Pancreas (tissue), 10 donors: ENCODE results near the gene CD300LD. TPM values are rescaled to one million over a fixed set of nuclear protein-coding genes. Genes with fewer than 3 reads are reported as not detected.
A peak's percentile ranks its signal among the peaks of the same experiment; 100 is the strongest.

Source experiments
- ATAC-seq, 4 donors: fragments of 200-7000 bp; cut with Tn5 transposase; one replicate each; pipeline versions ENCODE4 v1.8.0 to v1.9.1; 2020; ENCODE audit warnings: mild to moderate bottlenecking in 4 of 4, moderate library complexity in 4 of 4
- DNase-seq, 6 donors: peaks; one replicate each; pipeline ENCODE4 v3.0.0-alpha.2; 2020
- FAIRE-seq: peaks from 2 replicates; lab custom pipeline; 2012; peaks lifted over from hg19 to GRCh38; lab: Jason Lieb, UNC
- H3K27ac ChIP-seq, 4 donors: fragments of 200-600 bp; sonication (generic); 1 replicate in 3 of 4; 2 replicates in 1 of 4; pipeline versions ENCODE4 v1.5.0 to v1.8.0; 2020
- H3K27me3 ChIP-seq, 4 donors: fragments of 200-600 bp; one replicate each; pipeline ENCODE4 v1.8.0; 2021
- H3K36me3 ChIP-seq, 3 donors: fragments of 200-600 bp; sonication (generic) in 1 of 3; one replicate each; pipeline versions ENCODE4 v1.5.0 to v1.8.0; 2020 to 2021
- H3K4me1 ChIP-seq, 3 donors: fragments of 200-600 bp; one replicate each; pipeline ENCODE4 v1.8.0; 2021
- H3K4me3 ChIP-seq, 4 donors: fragments of 200-600 bp; sonication (generic) in 2 of 4; one replicate each; pipeline versions ENCODE4 v1.5.0 to v1.8.0; 2020 to 2021
- H3K9me3 ChIP-seq, 4 donors: fragments of 200-600 bp; one replicate each; pipeline ENCODE4 v1.8.0; 2021
- CTCF ChIP-seq, 4 donors: fragments of 200-600 bp; sonication (generic) in 3 of 4; IDR thresholded peaks; one replicate each; pipeline versions ENCODE4 v1.5.0 to v1.8.0; 2021; ENCODE audit warnings: antibody characterized with exemption in 4 of 4
- WGBS, 2 donors: extraction: QIAGEN DNeasy Blood & Tissue Kit; methylation state at CpG; one replicate each; pipeline ENCODE4 v1.1.7; 2013; 5-methylcytosine and 5-hydroxymethylcytosine counted together
- intact Hi-C, 3 donors: fragments of 100-400 bp; cut with DNase I; formaldehyde crosslinking; loops; one replicate each; pipeline versions ENCODE4 v1.11.1 to v1.14.2; 2022
- polyA plus RNA-seq, 2 donors: library from polyadenylated mRNA; stranded (reverse); fragments of 200-250 nt; gene quantifications; one replicate each; pipeline ENCODE4 v1.2.3, GENCODE V29; 2013
- total RNA-seq, 6 donors: library from RNA; stranded (reverse); fragmentation: NEBNext Ultra II Directional in 4 of 6; extraction: Animal tissue kit (Norgen Biotek cat#: 25700) in 4 of 6; gene quantifications; one replicate each; pipeline versions ENCODE4 v1.2.1 to v1.2.4, GENCODE V29; 2021 to 2023
- donor health status: healthy with polysubstance abuse.
- donor health status: DM: no; HTN: no; CAD: no; lungs with moderate emphysema.
- donor health status: DM: no; HTN: no; CAD: no.
- donor health status: control.
- donor health status: control.
- donor health status: Bipolar disorder and iron deficiency.
- donor health status: DM: yes; HTN: yes; CAD: no.
- donor health status: DM: no; HTN: no; CAD: no.
- donor health status: DM: no; HTN: no; CAD: no.
- donor health status: DM: yes; HTN: yes; CAD: no.

CD300LD gene
- total and polyA plus RNA-seq, 8 donors = not detected

GRCh38 chr17:74604200-74604599 lies 12.1 kb upstream of the CD300LD start:
- H3K9me3 ChIP-seq = no peaks in the 10 kb centered on the region
- H3K27ac ChIP-seq = no peak overlapping the region
- no peaks in the 10 kb centered on the region for H3K4me1 ChIP-seq
- no peak for TF ChIP-seq CTCF (IDR thresholded peaks at IDR 0.05)
- no peaks in the 10 kb centered on the region for H3K36me3 ChIP-seq
- FAIRE-seq (no peak), DNase-seq (no peak), ATAC-seq (no peak)
- no peaks in the 10 kb centered on the region for H3K27me3 ChIP-seq
- WGBS, 2 donors = 65 to 73% methylated on average over 6 of the region's 6 CpGs
- intact Hi-C loops = no loop called here
- H3K4me3 ChIP-seq = no peak overlapping the region

- Histone ChIP-seq H3K27ac (no peak overlapping the region), H3K9me3 (no peaks in the 10 kb centered on the region), H3K36me3 (no peaks in the 10 kb centered on the region), H3K4me1 (no peaks in the 10 kb centered on the region), H3K27me3 (no peaks in the 10 kb centered on the region), H3K4me3 (no peak overlapping the region)
- no peak for ATAC-seq
- FAIRE-seq = no peak
- DNase-seq = no peak
- WGBS, 2 donors = 37 to 53% methylated on average over 5 of the region's 5 CpGs
- intact Hi-C loops = no loop called here
- TF ChIP-seq CTCF (IDR thresholded peaks at IDR 0.05) = no peak
Measured at GRCh38 chr17:74603746-74604145, 11.7 kb upstream of the CD300LD start.

GRCh38 chr17:74603037-74603635 lies 11.1 kb upstream of the CD300LD start:
- Histone ChIP-seq H3K4me3 (no peak overlapping the region), H3K36me3 (no peaks in the 10 kb centered on the region), H3K27me3 (no peaks in the 10 kb centered on the region), H3K9me3 (no peaks in the 10 kb centered on the region), H3K27ac (no peak overlapping the region), H3K4me1 (no peaks in the 10 kb centered on the region)
- WGBS, 2 donors = 43 to 56% methylated on average over 6 of the region's 6 CpGs
- intact Hi-C loops = no loop called here
- FAIRE-seq (no peak), ATAC-seq (peak in 2 of 4 donors; percentile 17 to 34), DNase-seq (no peak)
- no peak for TF ChIP-seq CTCF (IDR thresholded peaks at IDR 0.05)

- intact Hi-C loops = no loop called here
- no peaks in the 10 kb centered on the region for H3K36me3 ChIP-seq
- ATAC-seq = peak in 3 of 4 donors; percentile 52 to 58 (median 53)
- H3K27ac ChIP-seq = no peak overlapping the region
- peak in 3 of 4 donors; percentile 15 to 44 (median 30) for TF ChIP-seq CTCF (IDR thresholded peaks at IDR 0.05)
- H3K9me3 ChIP-seq = no peaks in the 10 kb centered on the region
- 30 to 40% methylated on average over 12 of the region's 12 CpGs for WGBS, 2 donors
- H3K4me3 ChIP-seq = no peak overlapping the region
- H3K4me1 ChIP-seq = no peaks in the 10 kb centered on the region
- no peak for FAIRE-seq
- peak in 1 of 6 donors; percentile 19 for DNase-seq
- H3K27me3 ChIP-seq = no peaks in the 10 kb centered on the region
Measured at GRCh38 chr17:74601944-74602572, 10.0 kb upstream of the CD300LD start.

- Histone ChIP-seq H3K9me3 (no peaks in the 10 kb centered on the region), H3K27ac (no peak overlapping the region), H3K27me3 (no peaks in the 10 kb centered on the region), H3K4me1 (no peaks in the 10 kb centered on the region), H3K36me3 (no peaks in the 10 kb centered on the region), H3K4me3 (no peak overlapping the region)
- ATAC-seq (peak in 2 of 4 donors; percentile 68 to 75), DNase-seq (no peak), FAIRE-seq (no peak)
- intact Hi-C loops = no loop called here
- WGBS, 2 donors = 38 to 44% methylated on average over 10 of the region's 10 CpGs
- TF ChIP-seq CTCF (IDR thresholded peaks at IDR 0.05) = no peak
Measured at GRCh38 chr17:74599448-74599939, 7.4 kb upstream of the CD300LD start.
